SU-DHL-6 (cell line): ENCODE data around the gene IGFL3.
"Not testable (repeated sequence)": the region's sequence is repeated elsewhere in the genome, so short reads cannot be mapped to it uniquely, and the experiment has no call there.

Experiments used
- H2AFZ ChIP-seq: fragments of 200-600 bp; sonication (generic); 2 replicates; pipeline ENCODE4 v1.6.1; 2014; ENCODE audit warnings: low read depth, mild to moderate bottlenecking, moderate library complexity, mixed read lengths, antibody characterized with exemption, low read length; ENCODE audit not compliant: severe bottlenecking
- H3F3A ChIP-seq: fragments of 200-600 bp; shearing (Covaris generic); 2 replicates; pipeline ENCODE4 v1.6.0; 2016; ENCODE audit warnings: antibody characterized with exemption, mild to moderate bottlenecking; ENCODE audit not compliant: insufficient read depth
- H3K27ac ChIP-seq: fragments of 200-600 bp; sonication (generic); 2 replicates; pipeline ENCODE4 v1.5.1; 2016; ENCODE audit warnings: low read depth, mild to moderate bottlenecking, low read length, moderate library complexity, mixed read lengths
- H3K27me3 ChIP-seq: fragments of 200-600 bp; sonication (generic), shearing (Covaris generic); 2 replicates; pipeline ENCODE4 v1.6.0; 2014; ENCODE audit warnings: mild to moderate bottlenecking, low read length
- H3K36me3 ChIP-seq: fragments of 200-600 bp; sonication (generic); 2 replicates; pipeline ENCODE4 v1.6.1; 2014; ENCODE audit warnings: mild to moderate bottlenecking, low read length, mixed read lengths
- H3K4me2 ChIP-seq: fragments of 300-600, 200-600 bp; shearing (Covaris generic), sonication (generic); 2 replicates; pipeline ENCODE4 v1.6.0; 2014; ENCODE audit warnings: low read length, low read depth, mild to moderate bottlenecking; ENCODE audit not compliant: poor library complexity, severe bottlenecking
- H3K4me3 ChIP-seq: fragments of 200-600 bp; sonication (generic); 2 replicates; pipeline ENCODE4 v1.5.1; 2014; ENCODE audit warnings: antibody characterized with exemption, low read length, mild to moderate bottlenecking, mixed read lengths; ENCODE audit not compliant: insufficient read depth, poor library complexity, severe bottlenecking
- H3K79me2 ChIP-seq: fragments of 200-600 bp; sonication (generic); 2 replicates; pipeline ENCODE4 v1.6.1; 2014; ENCODE audit warnings: mild to moderate bottlenecking, low read length, moderate library complexity; ENCODE audit not compliant: insufficient read depth
- H3K9ac ChIP-seq: fragments of 200-600 bp; sonication (generic); 2 replicates; pipeline ENCODE4 v1.7.0; 2014; ENCODE audit warnings: mild to moderate bottlenecking, low read length
- H3K9me2 ChIP-seq: fragments of 200-600 bp; sonication (generic); replicated peaks from 2 replicates; pipeline ENCODE4 v1.6.1; 2014; ENCODE audit warnings: low read length; ENCODE audit not compliant: insufficient read depth
- H3K9me3 ChIP-seq: fragments of 200-600 bp; sonication (generic); 2 replicates; pipeline ENCODE4 v1.6.1; 2014; ENCODE audit warnings: low read length, mixed read lengths; ENCODE audit not compliant: insufficient read depth
- H4K20me1 ChIP-seq: fragments of 200-600 bp; sonication (generic); 2 replicates; pipeline ENCODE4 v1.6.1; 2014; ENCODE audit warnings: low read depth, mild to moderate bottlenecking, antibody characterized with exemption, low read length, moderate library complexity, mixed read lengths
- CTCF ChIP-seq: fragments of 200-600 bp; sonication (generic); IDR thresholded peaks from one replicate; pipeline ENCODE4 v1.5.1; 2017; ENCODE audit warnings: antibody characterized with exemption, mild to moderate bottlenecking, low read length, moderate library complexity; ENCODE audit not compliant: insufficient read depth, poor library complexity, severe bottlenecking
- EZH2phosphoT487 ChIP-seq: fragments of 200-600 bp; sonication (generic), shearing (Covaris generic); conservative IDR thresholded peaks from 2 replicates; pipeline ENCODE4 v1.6.1; 2018; ENCODE audit warnings: mild to moderate bottlenecking, antibody characterized with exemption, low read length, moderate library complexity, mixed read lengths

Gene IGFL3

GRCh38 chr19:46124638-46125115 lies at the start of gene IGFL3:
Gene IGFL3 (minus strand): TSS chr19:46124688. CDS start chr19:46124649, 39 bp downstream.
- no peak within 1 kb of the TSS for H2AFZ ChIP-seq

GRCh38 chr19:46173886-46174480 lies 49.5 kb upstream of the IGFL3 start:
- no peaks in the 10 kb centered on the region for H3F3A ChIP-seq

More at GRCh38 chr19:46124638-46125115, at the start of gene IGFL3:
- Histone ChIP-seq H3K4me2 (no peak within 1 kb of the TSS), H3K4me3 (no peak within 1 kb of the TSS), H3K36me3 (no peaks in the 10 kb centered on the region), H3K9ac (no peak within 1 kb of the TSS), H3K9me3 (no peaks in the 10 kb centered on the region), H3K79me2 (no peaks in the 10 kb centered on the region), H3F3A (no peaks in the 10 kb centered on the region), H3K27ac (no peak within 1 kb of the TSS), H4K20me1 (no peaks in the 10 kb centered on the region), H3K27me3 (no peaks in the 10 kb centered on the region), H3K9me2 (no peaks in the 10 kb centered on the region)
- TF ChIP-seq EZH2phosphoT487 = no peak
- no peak for TF ChIP-seq CTCF

GRCh38 chr19:46162731-46163130 lies 38.2 kb upstream of the IGFL3 start:
- no peaks in the 10 kb centered on the region for H3K9me2 ChIP-seq
- no peaks in the 10 kb centered on the region for H3K27me3 ChIP-seq

More at GRCh38 chr19:46173886-46174480, 49.5 kb upstream of the IGFL3 start:
- H3K9ac ChIP-seq = no peak overlapping the region
- 0 out of 2 replicates have a peak, but pooled peaks cover 2% of the 10 kb centered on the region for H3K27me3 ChIP-seq
- no peak overlapping the region for H3K27ac ChIP-seq
- H3K4me3 ChIP-seq = no peak overlapping the region
- TF ChIP-seq EZH2phosphoT487 (no peak), CTCF (no peak)
- H3K36me3 ChIP-seq = no peaks in the 10 kb centered on the region
- H2AFZ ChIP-seq = no peak overlapping the region
- no peaks in the 10 kb centered on the region for H3K9me2 ChIP-seq
- H3K4me2 ChIP-seq = no peak overlapping the region
- no peaks in the 10 kb centered on the region for H3K9me3 ChIP-seq
- no peaks in the 10 kb centered on the region for H3K79me2 ChIP-seq
- no peaks in the 10 kb centered on the region for H4K20me1 ChIP-seq

GRCh38 chr19:46161642-46162257 lies 37.3 kb upstream of the IGFL3 start:
- not testable (repeated sequence) for H3K79me2 ChIP-seq, H3K9me2 ChIP-seq, H3F3A ChIP-seq, H4K20me1 ChIP-seq, H3K4me3 ChIP-seq, H3K9ac ChIP-seq, H3K27me3 ChIP-seq, H3K4me2 ChIP-seq, H2AFZ ChIP-seq, H3K27ac ChIP-seq, H3K36me3 ChIP-seq, H3K9me3 ChIP-seq

More at GRCh38 chr19:46162731-46163130, 38.2 kb upstream of the IGFL3 start:
- Histone ChIP-seq H4K20me1 (no peaks in the 10 kb centered on the region), H2AFZ (no peak overlapping the region), H3K79me2 (no peaks in the 10 kb centered on the region), H3K27ac (no peak overlapping the region), H3F3A (no peaks in the 10 kb centered on the region), H3K9ac (no peak overlapping the region), H3K4me3 (no peak overlapping the region), H3K9me3 (peaks cover 3% of the 10 kb centered on the region; the same call in 1 of the 2 replicates), H3K4me2 (no peak overlapping the region), H3K36me3 (no peaks in the 10 kb centered on the region)
- TF ChIP-seq CTCF (no peak), EZH2phosphoT487 (no peak)
